Keratinocyte (primary cell): ENCODE data around the gene ABAT. TPM values are rescaled to one million over a fixed set of nuclear protein-coding genes. Genes with fewer than 3 reads are reported as not detected.

Source experiments
- DNase-seq: peaks from one replicate; pipeline ENCODE4 v3.0.0-alpha.2; 2011; ENCODE audit warnings: low read depth, missing footprints, low spot score
- FAIRE-seq: peaks from 2 replicates; lab custom pipeline; 2011; peaks lifted over from hg19 to GRCh38; lab: Jason Lieb, UNC
- H2AFZ ChIP-seq: 2 replicates; pipeline ENCODE4 v1.6.0; 2012; ENCODE audit warnings: low read length, control low read depth, inconsistent platforms; ENCODE audit not compliant: control insufficient read depth
- H3K27ac ChIP-seq: 2 replicates; pipeline ENCODE4 v1.5.1; 2011; ENCODE audit warnings: low read length; ENCODE audit not compliant: control insufficient read depth, insufficient read depth
- H3K27me3 ChIP-seq: 3 replicates; pipeline ENCODE4 v1.6.0; 2011; ENCODE audit warnings: low read length; ENCODE audit not compliant: control insufficient read depth, insufficient read depth; ENCODE audit errors: extremely low read depth
- H3K36me3 ChIP-seq, 2 experiments: 2 replicates in 1 of 2; 3 replicates in 1 of 2; pipeline ENCODE4 v1.5.1; 2011; ENCODE audit warnings: low read length in 2 of 2, mild to moderate bottlenecking in 1 of 2; ENCODE audit not compliant: control insufficient read depth in 2 of 2, insufficient read depth in 2 of 2; ENCODE audit errors: extremely low read depth in 1 of 2
- H3K4me1 ChIP-seq: 3 replicates; pipeline ENCODE4 v1.5.1; 2011; ENCODE audit warnings: low read length; ENCODE audit not compliant: control insufficient read depth, insufficient read depth; ENCODE audit errors: extremely low read depth
- H3K4me2 ChIP-seq: 3 replicates; pipeline ENCODE4 v1.6.0; 2011; ENCODE audit warnings: low read depth, low read length; ENCODE audit not compliant: control insufficient read depth, insufficient read depth; ENCODE audit errors: extremely low read depth
- H3K4me3 ChIP-seq, 3 experiments: fragments of 200-600 bp in 1 of 3; sonication (generic) in 1 of 3; 2 replicates in 2 of 3; 3 replicates in 1 of 3; pipeline ENCODE4 v1.5.1; 2011 to 2016; ENCODE audit warnings: low read length in 3 of 3, mild to moderate bottlenecking in 3 of 3, control low read depth in 2 of 3, inconsistent platforms in 1 of 3, low read depth in 1 of 3, mixed read lengths in 1 of 3, mixed run types in 1 of 3, moderate library complexity in 1 of 3; ENCODE audit not compliant: control insufficient read depth in 2 of 3, insufficient read depth in 2 of 3; ENCODE audit errors: extremely low read depth in 1 of 3
- H3K79me2 ChIP-seq: 2 replicates; pipeline ENCODE4 v1.6.0; 2012; ENCODE audit warnings: low read length; ENCODE audit not compliant: control insufficient read depth, insufficient read depth
- H3K9ac ChIP-seq: 3 replicates; pipeline ENCODE4 v1.6.0; 2011; ENCODE audit warnings: low read length; ENCODE audit not compliant: control insufficient read depth, insufficient read depth; ENCODE audit errors: extremely low read depth
- H3K9me1 ChIP-seq: 3 replicates; pipeline ENCODE4 v1.6.0; 2011; ENCODE audit warnings: low read length; ENCODE audit not compliant: control insufficient read depth, insufficient read depth; ENCODE audit errors: extremely low read depth
- H3K9me3 ChIP-seq: 2 replicates; pipeline ENCODE4 v1.5.1; 2012; ENCODE audit warnings: low read depth, low read length; ENCODE audit not compliant: control insufficient read depth
- H4K20me1 ChIP-seq: 3 replicates; pipeline ENCODE4 v1.6.0; 2011; ENCODE audit warnings: low read length; ENCODE audit not compliant: control insufficient read depth, insufficient read depth; ENCODE audit errors: extremely low read depth
- CTCF ChIP-seq, 3 experiments: IDR thresholded peaks in 1 of 3; conservative IDR thresholded peaks in 1 of 3; optimal IDR thresholded peaks in 1 of 3; 2 replicates in 2 of 3; 3 replicates in 1 of 3; pipeline versions ENCODE3 to v1.5.1; 2011; ENCODE audit warnings: low read length in 3 of 3, mild to moderate bottlenecking in 3 of 3, moderate library complexity in 2 of 3, control low read depth in 1 of 3, inconsistent platforms in 1 of 3; ENCODE audit not compliant: insufficient read depth in 2 of 3; ENCODE audit errors: extremely low read depth in 1 of 3
- EZH2 ChIP-seq: IDR thresholded peaks from one replicate; pipeline ENCODE4 v1.6.1; 2012; ENCODE audit warnings: inconsistent platforms, mild to moderate bottlenecking, low read length, moderate library complexity
- dilution Hi-C: fragments of 300-500 bp; cut with MboI; formaldehyde crosslinking; loops from one replicate; pipeline ENCODE4 v1.7.0; 2020; ENCODE audit warnings: low sequenced_read_pairs; ENCODE audit not compliant: extremely low pct_ligation_motif_present
- polyA plus RNA-seq, 5 experiments: library from polyadenylated mRNA; depleted of rRNA in 3 of 5; stranded (reverse) in 3 of 5; stranded (forward) in 1 of 5; unstranded in 1 of 5; fragments of >200 nt; gene quantifications; 1 replicate in 1 of 5; 2 replicates in 3 of 5; 3 replicates in 1 of 5; pipeline versions ENCODE4 v1.2.1 to v1.2.3, GENCODE V29; 2011 to 2012; ENCODE audit warnings: missing spikeins in 2 of 5, low read depth in 1 of 5, low replicate concordance in 1 of 5

Gene ABAT
- polyA plus RNA-seq, 1 donor (not counting 4 experiments of a cell fraction or from before 2014, with no cell fraction given) = 13.7 TPM

- H3K36me3 ChIP-seq = peaks cover 1 to 13% of the 10 kb centered on the region in 2 experiments
- H3K27me3 ChIP-seq = no peaks in the 10 kb centered on the region
- peaks cover 23% of the 10 kb centered on the region for H3K4me1 ChIP-seq
- no peak for DNase-seq
- peak overlapping the region; percentile 86 for H3K9ac ChIP-seq
- H3K79me2 ChIP-seq = peaks cover 63% of the 10 kb centered on the region
- FAIRE-seq = no peak
- H4K20me1 ChIP-seq = peaks cover 7% of the 10 kb centered on the region
- TF ChIP-seq CTCF (optimal IDR thresholded peaks at IDR 0.05 in 1 of 3, IDR thresholded peaks at IDR 0.05 in 1 of 3, conservative IDR thresholded peaks at IDR 0.05 in 1 of 3; ENCODE audit: extremely low read depth in 1 of 3, insufficient read depth in 2 of 3, low read length in 3 of 3) (no peak), EZH2 (no peak)
- H3K4me3 ChIP-seq = peak overlapping the region; percentile 85 to 96 (median 92)
- H3K9me3 ChIP-seq = no peaks in the 10 kb centered on the region
- peaks cover 3% of the 10 kb centered on the region for H3K9me1 ChIP-seq
- dilution Hi-C loops = no loop called here
- peak overlapping the region; percentile 73 for H3K4me2 ChIP-seq
- H2AFZ ChIP-seq = peak overlapping the region; percentile 70
- H3K27ac ChIP-seq = peak overlapping the region; percentile 79
These were observed 122.3 kb downstream of the ABAT start for GRCh38 chr16:8796469-8797363.

GRCh38 chr16:8797364-8798173 lies 123.2 kb downstream of the ABAT start, which contains the start of the genes PMM2 and TMEM186:
TSS of gene PMM2 (plus strand) at chr16:8797839. CDS start at chr16:8797883, 44 bp downstream.
TSS of gene TMEM186 (minus strand) at chr16:8797639. CDS start at chr16:8797614, 25 bp downstream.
- peaks cover 23% of the 10 kb centered on the region for H3K4me1 ChIP-seq
- H3K4me3 ChIP-seq = peak within 1 kb of the TSS; percentile 85 to 96 (median 92)
- dilution Hi-C loops = no loop called here
- peak within 1 kb of the TSS; percentile 100 for H3K4me2 ChIP-seq
- peak within 1 kb of the TSS; percentile 86 for H3K9ac ChIP-seq
- no peaks in the 10 kb centered on the region for H3K27me3 ChIP-seq
- peak within 1 kb of the TSS; percentile 79 for H3K27ac ChIP-seq
- H4K20me1 ChIP-seq = peaks cover 7% of the 10 kb centered on the region
- peaks cover 3% of the 10 kb centered on the region for H3K9me1 ChIP-seq
- H3K36me3 ChIP-seq = peaks cover 6 to 22% of the 10 kb centered on the region in 2 experiments
- peaks cover 71% of the 10 kb centered on the region for H3K79me2 ChIP-seq
- DNase-seq = peak; percentile 88
- peak; percentile 68 for FAIRE-seq
- H3K9me3 ChIP-seq = no peaks in the 10 kb centered on the region
- TF ChIP-seq CTCF (optimal IDR thresholded peaks at IDR 0.05 in 1 of 3, IDR thresholded peaks at IDR 0.05 in 1 of 3, conservative IDR thresholded peaks at IDR 0.05 in 1 of 3; ENCODE audit: extremely low read depth in 1 of 3, insufficient read depth in 2 of 3, low read length in 3 of 3) (no peak), EZH2 (no peak)
- peak within 1 kb of the TSS; percentile 70 for H2AFZ ChIP-seq
